Activated gamma-delta T cell (primary cell): ENCODE data around the gene MAP7.
"Not testable (repeated sequence)": the region's sequence is repeated elsewhere in the genome, so short reads cannot be mapped to it uniquely, and the experiment has no call there.

Source experiments
- DNase-seq: peaks from one replicate; lab custom pipeline; 2025; lab: John Stamatoyannopoulos, UW

The MAP7 gene

DNA sequence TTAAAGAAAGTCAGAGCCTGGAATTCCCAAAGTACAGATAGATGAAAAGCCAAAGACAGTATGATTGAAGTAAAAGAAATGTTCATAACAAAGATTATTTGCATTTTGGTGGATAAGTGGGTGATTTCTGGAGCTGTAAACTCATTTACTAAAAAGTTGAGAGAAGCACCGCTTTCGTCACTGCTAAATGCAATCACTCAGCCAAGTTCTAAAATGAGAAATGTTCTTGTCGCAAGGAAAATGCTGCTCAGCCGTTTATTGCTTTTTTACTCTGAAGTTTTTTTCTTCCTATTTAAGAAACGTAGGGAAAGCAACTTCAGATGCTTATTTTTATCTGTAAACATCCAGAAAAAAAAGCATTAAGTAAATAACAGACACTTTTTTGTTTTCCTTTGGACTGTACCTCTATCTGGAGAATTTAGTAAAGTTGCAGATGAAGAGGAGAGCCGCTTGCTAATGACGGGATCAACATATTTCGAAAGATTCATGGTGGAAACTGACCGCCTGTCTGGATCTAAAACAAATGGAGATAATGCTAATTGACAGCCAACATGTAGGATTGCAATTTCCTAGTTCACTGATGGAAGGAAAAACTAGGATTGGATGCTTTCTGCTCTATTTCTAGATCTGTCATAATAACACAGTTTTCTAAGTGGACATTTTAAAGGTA lies 166.8 kb downstream of the MAP7 start:
- DNase-seq = no peak

DNA sequence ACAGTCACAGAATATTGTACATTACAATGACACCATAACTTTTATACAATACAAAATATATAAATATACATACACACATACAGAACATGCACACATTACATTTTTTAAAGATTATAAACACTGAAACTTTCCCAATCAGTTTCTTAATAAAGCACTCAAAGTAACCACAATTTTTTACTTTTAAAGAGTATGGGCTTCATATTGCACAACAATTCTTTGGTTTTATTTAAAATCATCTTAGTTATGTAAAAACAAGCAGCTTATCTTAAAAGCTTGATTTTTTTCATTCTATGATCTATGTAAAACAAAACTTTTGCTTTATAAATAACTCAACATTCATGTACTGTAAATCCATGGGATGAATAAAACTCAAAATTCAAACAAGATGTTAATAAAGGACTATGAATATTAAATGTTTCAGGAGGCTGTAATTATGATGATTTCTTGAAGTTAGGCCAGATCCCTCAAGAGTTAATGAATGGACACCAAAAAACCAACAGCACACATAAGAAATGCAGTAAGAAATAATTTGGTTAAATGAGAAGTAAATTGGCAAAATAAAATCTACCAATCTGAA lies 167.5 kb downstream of the MAP7 start:
- DNase-seq = no peak

DNA sequence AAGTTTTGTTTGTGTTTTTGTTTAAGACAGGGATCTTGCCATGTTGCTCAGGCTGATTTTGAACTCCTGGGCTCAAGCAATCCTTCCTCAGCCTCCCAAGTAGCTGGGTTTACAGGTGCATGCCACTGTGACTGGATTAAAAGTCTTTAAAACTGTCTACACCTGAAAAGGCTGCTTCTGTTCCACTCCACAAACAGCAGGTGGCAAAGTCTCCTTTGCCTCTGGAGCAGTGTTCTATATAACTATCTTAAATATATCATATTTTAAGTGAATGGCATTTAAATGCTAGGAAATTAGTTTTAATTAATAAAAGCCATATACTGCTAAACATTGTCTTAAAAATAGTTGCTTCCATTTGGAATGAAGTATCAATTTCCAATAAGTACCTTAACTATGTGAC lies 171.3 kb downstream of the MAP7 start:
- no peak for DNase-seq

DNA sequence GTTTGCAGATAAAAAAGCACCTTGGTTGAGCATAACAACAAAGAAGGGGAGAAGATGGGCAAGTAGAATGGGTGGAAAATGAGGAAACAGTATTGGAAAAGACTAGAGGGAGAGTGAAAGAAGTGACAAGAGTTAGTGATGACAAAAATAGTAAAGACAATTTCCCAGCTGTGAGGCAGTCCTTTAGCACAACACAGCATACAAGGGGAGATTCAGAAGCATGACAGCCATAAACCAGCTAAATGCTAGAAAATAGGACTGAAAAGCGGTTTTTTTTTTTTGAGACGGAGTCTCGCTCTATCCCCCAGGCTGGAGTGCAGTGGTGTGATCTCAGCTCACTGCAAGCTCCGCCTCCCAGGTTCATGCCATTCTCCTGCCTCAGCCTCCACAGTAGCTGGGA lies 174.4 kb downstream of the MAP7 start:
- DNase-seq = not testable (repeated sequence)

DNA sequence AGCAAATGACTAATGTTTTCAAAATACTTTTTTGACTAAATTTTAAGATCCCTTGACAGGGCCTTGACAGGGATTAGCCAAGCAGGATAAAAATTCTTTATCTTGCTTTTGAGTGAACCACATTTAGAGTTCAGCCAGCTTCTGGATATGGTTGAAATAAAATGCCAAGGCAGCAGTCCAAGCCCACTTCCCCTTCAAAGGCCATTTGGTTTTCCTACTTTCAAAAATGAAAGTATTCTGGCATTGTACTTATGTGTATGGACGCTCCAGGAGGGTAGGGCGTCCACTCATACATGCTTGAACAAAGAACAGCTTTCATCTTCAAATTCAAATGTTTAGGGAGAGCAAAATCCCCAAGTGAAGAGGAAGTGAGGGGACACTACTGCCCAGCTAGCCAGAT lies 178.3 kb downstream of the MAP7 start:
- DNase-seq = no peak

DNA sequence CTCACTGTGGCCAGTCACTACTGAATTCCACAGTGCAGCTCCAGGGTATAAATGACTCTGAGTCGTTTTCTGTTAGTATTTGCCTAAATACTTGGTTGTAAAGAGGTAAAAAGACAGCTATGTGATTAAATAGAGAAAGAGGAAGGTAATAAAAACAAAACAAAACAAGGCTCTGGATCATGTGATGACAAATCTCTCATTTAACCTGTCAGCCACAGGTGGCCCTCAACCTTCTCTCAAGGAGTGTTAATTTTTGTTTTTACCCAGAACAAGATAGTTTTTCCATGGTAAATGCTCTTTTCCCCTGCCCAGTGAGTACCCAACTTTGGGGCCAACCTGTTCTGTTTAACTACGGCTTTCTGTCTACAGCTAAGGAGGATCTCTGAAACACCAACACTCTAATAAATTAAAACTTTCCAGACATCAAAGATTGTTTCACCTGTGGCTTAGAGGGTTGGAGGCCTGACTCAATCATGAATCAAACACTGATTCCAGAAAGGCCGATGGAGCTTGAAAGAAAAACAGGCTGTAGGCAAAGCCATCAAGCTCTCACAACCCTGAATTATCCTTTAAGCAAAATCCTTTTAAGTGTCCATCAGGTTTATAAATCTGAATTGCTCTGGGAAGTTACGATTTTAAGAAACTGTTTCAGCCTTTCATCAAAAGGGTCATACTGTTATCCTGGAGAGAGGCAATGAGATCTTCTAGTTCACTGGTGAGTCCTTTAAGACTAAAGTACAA lies 179.1 kb downstream of the MAP7 start:
- no peak for DNase-seq

DNA sequence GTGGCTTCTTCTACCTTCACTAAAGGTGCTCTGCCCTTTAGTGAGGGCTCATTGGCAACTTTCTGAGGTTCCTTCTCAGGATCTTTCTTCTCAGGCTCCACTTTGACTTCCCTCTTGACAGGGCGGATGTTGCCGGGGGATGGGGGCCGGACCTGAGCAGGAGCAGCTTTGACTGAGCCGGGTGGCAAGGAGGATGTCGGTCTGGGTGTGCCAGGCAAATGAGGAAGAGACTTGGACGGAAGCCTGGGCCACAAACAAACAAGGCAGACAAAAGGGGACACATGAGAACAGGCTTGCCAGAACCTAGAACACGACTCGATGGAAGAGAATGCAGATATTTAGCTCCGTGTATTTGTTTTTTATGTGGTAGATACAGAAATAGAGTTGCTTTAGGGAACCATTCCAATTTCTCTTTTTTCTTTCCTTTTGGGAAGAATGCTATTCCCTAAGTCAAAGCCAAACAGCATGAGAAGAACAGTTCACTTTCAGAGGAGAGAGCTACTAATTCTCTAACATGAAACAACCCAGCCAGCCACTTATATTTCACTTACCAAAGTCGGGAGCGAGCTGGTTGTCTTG lies 184.4 kb downstream of the MAP7 start:
- no peak for DNase-seq

DNA sequence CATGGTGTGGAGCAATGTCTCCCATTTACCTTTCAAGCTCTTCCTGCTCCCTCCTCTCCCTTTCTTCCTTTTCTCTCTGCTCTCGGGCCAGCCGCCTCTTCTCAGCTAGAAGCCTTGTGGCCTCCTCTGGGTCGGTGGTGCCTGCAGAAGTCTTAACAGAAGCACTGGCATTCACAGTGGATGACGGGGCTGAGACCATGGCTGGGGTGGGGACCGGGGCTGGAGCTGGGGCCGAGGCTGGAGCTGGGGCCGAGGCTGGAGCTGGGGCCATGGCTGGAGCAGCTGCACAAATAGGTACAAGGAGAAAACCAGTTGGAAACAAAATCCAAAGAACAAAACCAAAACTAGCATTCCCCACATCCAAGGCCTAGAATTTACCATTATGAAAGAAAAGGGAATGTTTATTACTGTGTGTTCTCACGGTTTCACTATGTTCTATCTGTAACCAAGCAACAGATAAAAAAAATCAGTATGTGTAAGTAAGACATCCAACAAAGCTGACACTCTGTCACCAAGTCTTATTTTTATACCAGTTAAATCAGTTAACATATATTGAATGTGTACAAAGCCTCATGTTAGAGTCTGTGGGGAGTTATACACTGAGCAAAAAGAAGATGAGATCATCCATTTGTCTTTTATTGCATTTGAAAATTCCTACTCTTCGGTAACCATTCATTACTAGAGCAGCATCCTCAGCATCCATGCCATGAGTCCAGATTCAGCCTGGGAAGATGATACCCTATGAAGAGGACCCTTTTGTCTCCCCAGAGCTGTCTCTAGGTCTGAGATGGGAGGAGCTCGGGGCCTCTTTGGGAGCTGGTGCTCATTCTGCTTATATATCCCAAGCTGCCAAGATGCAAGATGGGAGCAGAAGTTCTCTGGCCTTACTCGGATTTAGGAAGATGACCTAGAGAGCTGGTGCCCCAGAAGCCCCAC lies 187.5 kb downstream of the MAP7 start:
- no peak for DNase-seq

DNA sequence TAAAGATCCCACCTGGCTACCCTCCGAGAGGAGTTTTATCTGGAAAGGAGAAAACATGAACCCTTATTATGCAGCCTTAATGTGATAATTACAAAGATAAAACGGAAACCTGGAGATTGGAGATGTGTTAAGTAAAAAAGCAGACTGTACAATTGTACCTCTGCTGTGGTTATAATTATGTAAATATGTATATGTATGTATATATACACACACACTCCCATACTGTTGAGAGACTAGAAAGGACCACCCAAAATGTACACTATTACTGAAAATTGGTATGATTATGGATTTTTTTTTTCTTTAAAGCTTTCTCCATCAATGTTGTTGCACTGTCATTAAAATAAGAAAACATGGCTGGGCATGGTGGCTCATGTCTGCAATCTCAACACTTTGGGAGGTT lies 188.4 kb downstream of the MAP7 start:
- DNase-seq = no peak

DNA sequence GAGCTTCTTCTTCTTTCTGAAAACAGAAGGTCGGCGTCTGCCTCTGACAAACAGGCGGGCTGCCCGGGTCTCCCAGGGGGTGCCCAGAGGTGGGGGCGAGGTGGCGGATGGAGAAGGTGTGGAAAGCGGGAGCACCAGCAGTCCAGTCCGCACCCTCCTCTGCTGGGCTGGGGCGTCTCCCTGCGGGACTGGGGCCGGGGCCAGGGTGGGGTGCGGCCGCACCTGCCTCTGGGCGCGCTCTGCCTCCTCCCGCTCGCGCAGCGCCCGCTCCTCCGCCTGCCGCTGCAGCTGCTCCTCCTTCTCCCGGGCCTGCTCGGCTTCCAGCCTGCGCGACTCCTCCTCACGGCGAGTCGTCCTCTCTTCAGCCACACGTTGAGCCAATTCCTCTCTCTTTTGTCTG lies 189.4 kb downstream of the MAP7 start:
- DNase-seq = no peak

DNA sequence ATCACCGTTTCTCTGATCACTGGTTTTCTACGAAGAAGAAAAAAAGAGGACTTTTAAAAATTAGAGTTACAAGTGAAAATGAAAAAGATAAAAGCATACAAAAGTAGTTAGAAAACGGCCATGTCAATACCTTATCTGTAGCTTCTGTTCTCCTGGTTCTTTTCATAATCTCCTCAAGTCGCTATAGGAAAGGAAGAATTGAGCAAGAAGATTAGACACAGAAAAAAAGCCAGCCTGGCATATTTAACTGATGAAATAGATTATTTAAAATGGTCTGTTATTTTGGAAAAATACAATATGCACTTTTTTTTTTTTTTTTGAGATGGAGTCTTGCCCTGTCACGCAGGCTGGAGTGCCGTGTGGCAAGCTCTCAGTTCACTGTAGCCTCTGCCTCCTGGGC lies 190.4 kb downstream of the MAP7 start:
- DNase-seq = no peak

DNA sequence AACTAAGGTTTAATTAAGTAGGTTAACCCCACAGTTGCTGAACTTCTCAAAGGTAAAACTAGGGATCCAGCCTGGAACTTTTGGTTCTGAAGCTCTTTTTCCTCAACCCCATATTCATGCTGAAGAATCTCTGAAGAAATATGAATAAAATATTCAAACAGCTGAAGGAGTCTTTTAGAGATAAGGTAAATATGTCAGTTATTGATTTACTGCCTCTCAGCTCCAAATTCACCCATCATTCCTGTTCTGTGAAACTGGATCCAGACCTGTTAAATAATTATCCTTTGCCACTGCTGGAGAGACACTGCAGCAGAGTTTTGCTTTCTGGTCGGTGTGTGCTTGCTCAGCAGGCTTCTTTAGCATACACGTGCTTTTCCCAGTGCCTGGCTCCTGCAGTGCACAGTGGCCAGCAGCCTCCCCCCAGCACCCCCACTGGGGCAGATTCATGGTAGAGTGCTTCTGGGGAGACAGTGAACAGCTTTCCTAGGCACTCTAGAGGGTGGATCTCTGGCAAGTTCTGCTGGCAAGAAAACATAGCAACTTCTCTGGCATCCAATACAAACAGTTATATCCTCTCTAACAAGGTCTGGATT lies 198.6 kb downstream of the MAP7 start:
- DNase-seq = no peak

DNA sequence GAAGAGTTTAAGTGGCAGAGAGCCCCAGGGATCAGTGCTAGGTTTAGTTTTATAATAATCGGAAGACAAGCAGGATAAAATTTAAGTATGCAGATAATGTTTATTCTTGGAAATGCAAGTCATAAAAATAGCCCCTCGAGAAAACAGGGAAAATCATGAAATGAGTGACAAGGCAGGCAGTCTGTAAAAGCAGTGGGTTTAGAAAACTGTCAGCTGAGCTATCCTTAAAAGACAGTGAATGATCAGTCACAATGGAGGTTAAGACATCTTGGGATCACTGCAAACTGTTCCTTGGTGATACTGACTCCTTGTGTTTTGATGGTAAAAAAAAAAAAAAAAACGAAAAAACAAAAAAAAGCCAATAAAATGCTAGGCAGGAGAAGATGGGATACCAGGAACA lies 199.3 kb downstream of the MAP7 start:
- no peak for DNase-seq

DNA sequence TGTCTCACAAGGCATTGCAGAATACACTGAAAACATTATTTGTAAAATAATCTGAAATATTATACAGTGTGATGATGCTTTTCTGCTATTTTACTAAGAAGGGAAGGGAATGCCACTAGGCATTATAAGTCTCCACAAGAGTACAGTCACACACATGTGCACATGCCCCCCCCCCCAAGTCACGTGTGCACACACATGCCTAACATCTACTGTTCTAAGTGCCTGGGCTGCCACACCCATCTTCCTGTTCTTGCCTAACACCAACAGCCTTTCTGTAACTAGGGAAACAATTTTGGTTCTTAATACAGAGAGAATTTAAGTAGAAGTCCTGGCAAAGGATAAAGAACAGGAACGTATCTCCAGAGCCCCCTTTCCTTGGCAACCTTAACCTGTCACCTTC lies 202.4 kb downstream of the MAP7 start:
- no peak for DNase-seq

DNA sequence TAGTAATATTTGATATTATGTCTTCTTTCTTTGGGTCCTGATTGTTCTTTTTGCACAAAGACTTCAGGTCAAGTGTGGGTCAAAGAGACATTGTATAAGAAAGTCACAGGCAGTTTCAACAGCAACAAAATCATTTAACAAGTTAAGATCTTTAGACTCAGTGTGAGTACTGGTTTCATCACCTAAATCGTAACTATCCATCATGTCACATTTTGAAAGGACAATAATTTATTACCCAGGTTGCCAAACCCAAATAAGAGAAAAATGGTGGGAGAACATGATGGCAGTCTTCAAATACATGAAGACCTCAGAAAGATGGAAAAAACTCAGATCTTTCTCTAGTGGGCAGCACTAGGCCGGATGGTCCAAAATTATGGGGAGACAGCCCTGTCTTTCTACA lies 205.1 kb downstream of the MAP7 start:
- no peak for DNase-seq

DNA sequence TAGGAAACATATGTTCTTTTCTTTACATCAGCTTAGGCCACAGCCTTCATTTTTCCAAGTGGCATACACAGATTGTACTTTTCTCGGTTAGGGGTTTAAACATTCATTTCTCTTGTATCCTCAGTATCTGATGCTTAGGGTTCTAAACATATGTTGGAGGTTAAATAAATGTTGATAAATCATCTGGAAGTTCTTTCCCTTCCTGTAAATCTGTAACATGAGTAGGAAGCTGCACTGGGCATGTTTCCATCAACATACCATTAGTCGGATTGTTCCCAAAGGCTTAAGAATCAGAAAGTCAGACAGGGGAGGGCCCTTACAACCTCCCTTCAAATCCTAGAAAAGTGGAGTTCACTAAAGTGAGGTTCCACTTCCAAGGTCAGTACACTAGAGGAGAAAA lies 205.8 kb downstream of the MAP7 start:
- DNase-seq = no peak

DNA sequence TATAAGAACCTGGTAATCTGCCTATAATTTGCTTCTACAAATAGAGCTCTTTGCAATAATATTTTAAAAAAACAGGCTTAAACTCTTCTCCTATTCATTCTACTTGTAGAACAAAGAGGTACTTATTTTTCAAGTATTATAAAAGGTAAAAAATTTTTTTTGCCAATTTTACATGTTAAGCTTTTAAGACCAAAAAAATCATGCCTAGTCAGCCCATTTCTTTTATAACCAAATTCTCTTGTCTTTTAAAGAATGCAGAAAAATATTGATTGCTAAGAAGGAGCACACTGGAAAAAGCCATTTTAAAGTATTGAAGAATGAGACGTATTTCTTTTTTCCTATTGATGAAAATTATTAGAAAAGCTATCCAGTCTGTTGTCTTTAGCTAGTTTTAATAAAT lies 206.5 kb downstream of the MAP7 start:
- DNase-seq = no peak

DNA sequence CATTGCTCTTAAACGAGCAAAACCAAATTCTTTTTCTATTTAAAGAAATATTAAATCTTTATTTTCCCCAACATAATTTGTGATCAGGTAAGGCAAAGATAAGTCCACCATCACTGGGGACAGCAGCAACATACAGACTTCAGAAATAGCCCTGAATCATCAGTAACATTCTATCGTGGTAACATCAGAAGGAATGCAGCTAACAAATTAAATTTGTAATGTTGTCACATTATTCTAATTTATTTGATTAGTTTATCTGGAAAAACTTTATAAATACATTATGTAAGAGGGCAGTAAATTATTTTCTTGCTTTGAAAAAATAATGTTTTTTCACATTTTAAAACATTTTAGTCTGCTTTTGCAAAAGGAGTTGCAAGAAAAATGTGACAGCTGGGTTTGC lies 206.9 kb downstream of the MAP7 start:
- DNase-seq = no peak

DNA sequence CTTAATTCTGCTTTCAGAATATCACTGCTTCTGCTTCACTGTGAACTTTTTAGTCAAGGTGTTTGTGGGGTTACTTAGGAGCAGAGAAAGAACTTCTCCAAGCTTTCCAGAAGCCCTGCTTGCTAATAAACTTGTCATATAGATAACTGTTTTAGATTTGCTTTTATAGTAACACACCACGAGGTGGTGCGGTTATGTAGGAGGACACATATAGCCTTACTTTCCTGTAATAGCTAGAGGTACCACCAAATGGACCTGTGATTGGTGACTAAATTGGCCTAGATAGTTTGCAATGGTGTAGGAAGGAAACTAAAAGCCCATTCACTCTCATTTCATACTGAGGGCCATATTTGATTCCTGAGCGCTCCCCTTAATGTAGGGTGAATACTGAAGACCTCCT lies 208.3 kb downstream of the MAP7 start:
- no peak for DNase-seq

DNA sequence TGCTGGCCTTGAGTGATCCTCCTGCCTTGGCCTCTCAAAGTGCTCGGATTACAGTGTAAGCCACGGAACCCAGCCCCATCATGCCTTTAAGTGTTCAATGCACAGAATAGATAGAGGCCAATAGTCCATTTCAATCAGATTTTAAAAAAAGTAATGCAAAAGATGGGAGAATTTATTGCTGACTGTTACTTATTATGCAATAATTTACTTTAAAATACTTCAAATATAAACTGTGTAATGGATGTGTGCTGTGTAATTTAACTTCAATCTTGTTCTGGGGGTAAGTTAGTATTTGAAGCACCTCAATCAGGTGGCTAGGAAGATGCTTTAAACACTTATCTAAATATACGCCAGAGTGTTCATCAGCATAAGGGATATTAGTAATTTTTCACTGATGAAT lies 208.9 kb downstream of the MAP7 start:
- DNase-seq = no peak

DNA sequence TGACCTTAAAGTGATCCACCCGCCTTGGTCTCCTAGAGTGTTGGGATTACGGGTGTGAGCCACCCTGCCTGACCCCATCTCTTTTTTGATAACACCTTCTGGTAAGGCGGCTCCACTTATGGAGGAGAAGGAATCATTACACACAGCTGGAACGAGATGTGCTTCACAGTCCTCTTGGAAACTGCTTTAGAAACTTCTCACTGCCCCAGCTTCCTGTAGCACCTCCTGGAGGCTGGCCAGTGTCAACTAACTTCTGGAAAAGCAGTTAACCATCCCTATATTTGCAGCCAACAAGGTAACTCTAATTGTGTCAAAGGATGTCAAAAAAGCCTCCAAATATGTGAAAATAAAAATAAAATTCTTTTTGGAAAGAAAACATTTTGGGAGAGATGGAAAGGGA lies 211.7 kb downstream of the MAP7 start:
- no peak for DNase-seq

DNA sequence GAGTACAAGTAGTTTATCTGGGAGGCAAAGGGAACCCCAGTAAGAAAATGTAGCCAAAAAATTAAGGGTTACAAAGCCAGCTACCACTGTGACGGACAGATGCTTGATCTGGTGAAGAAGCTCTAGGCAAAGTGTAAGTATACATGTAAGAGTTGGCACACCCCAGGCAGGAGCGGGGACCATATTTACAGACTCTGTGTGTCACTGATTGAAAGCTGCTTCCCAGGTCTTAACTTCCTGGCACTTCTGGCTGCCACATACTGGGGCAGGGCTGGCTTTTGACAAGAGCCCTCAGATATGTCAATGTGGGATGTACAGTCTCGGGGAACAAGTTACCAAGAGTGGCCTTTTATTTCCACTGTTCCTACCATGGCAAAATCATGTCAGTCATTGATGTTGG lies 212.6 kb downstream of the MAP7 start:
- no peak for DNase-seq
